ENCODE results near the gene JPT2. TPM values are rescaled to one million over a fixed set of nuclear protein-coding genes. Genes with fewer than 3 reads are reported as not detected.

The JPT2 gene
- total and polyA plus RNA-seq, 8 donors: 13.4 to 118 (median 37.1) TPM

GRCh38 chr16:1640261-1640941 lies 37.7 kb upstream of the JPT2 start:
- no peaks in the 10 kb centered on the region for H3K9me3 ChIP-seq
- no peaks in the 10 kb centered on the region for H3K27me3 ChIP-seq
- no peak overlapping the region for H3K4me3 ChIP-seq
- 70 to 87% (median 84%) methylated on average over 19 to 20 of the region's 20 CpGs for WGBS, 5 donors
- no peaks in the 10 kb centered on the region for H3K4me1 ChIP-seq
- H3K36me3 ChIP-seq: peaks cover 62 to 99% (median 95%) of the 10 kb centered on the region in 4 donors
- intact Hi-C loops (cut with DNase I; ENCODE audit: low total_unique reads): no loop called here
- no peak for DNase-seq
- TF ChIP-seq POLR2AphosphoS5 (IDR thresholded peaks at IDR 0.05) (no peak), POLR2A (IDR thresholded peaks at IDR 0.05) (no peak), EP300 (IDR thresholded peaks at IDR 0.05) (no peak), CTCF (IDR thresholded peaks at IDR 0.05) (no peak)
- no peak overlapping the region for H3K27ac ChIP-seq

- intact Hi-C loops (cut with DNase I; ENCODE audit: low total_unique reads): no loop called here
- TF ChIP-seq CTCF (IDR thresholded peaks at IDR 0.05) (no peak), POLR2A (IDR thresholded peaks at IDR 0.05) (no peak), POLR2AphosphoS5 (IDR thresholded peaks at IDR 0.05) (no peak), EP300 (IDR thresholded peaks at IDR 0.05) (no peak)
- Histone ChIP-seq H3K9me3 (no peaks in the 10 kb centered on the region), H3K27ac (no peak overlapping the region), H3K4me3 (no peak overlapping the region), H3K36me3 (peaks cover 60 to 99% (median 97%) of the 10 kb centered on the region in 4 donors), H3K4me1 (peaks cover 0 to 5% (median 0%) of the 10 kb centered on the region in 4 donors), H3K27me3 (no peaks in the 10 kb centered on the region)
- DNase-seq: no peak
- 92 to 96% (median 95%) methylated on average over 12 of the region's 12 CpGs for WGBS, 5 donors
Measured at GRCh38 chr16:1641261-1641660, 36.8 kb upstream of the JPT2 start.

GRCh38 chr16:1642148-1642547 lies 35.9 kb upstream of the JPT2 start:
- peaks cover 60 to 100% (median 99%) of the 10 kb centered on the region in 4 donors for H3K36me3 ChIP-seq
- DNase-seq: no peak
- TF ChIP-seq POLR2A (IDR thresholded peaks at IDR 0.05) (no peak), POLR2AphosphoS5 (IDR thresholded peaks at IDR 0.05) (no peak), CTCF (IDR thresholded peaks at IDR 0.05) (no peak), EP300 (IDR thresholded peaks at IDR 0.05) (no peak)
- H3K9me3 ChIP-seq: no peaks in the 10 kb centered on the region
- no peaks in the 10 kb centered on the region for H3K27me3 ChIP-seq
- WGBS, 5 donors: 86 to 100% (median 90%) methylated on average over 3 to 5 of the region's 5 CpGs
- peaks cover 0 to 6% (median 0%) of the 10 kb centered on the region in 4 donors for H3K4me1 ChIP-seq
- intact Hi-C loops (cut with DNase I; ENCODE audit: low total_unique reads): no loop called here
- no peak overlapping the region for H3K27ac ChIP-seq
- no peak overlapping the region for H3K4me3 ChIP-seq

- Histone ChIP-seq H3K27me3 (no peaks in the 10 kb centered on the region), H3K36me3 (peaks cover 60 to 100% (median 98%) of the 10 kb centered on the region in 4 donors), H3K27ac (no peak overlapping the region), H3K4me1 (peaks cover 0 to 6% (median 0%) of the 10 kb centered on the region in 4 donors), H3K9me3 (no peaks in the 10 kb centered on the region), H3K4me3 (no peak overlapping the region)
- no peak for DNase-seq
- intact Hi-C loops (cut with DNase I; ENCODE audit: low total_unique reads): no loop called here
- 93 to 95% (median 93%) methylated on average over 11 of the region's 11 CpGs for WGBS, 5 donors
- no peak for TF ChIP-seq CTCF (IDR thresholded peaks at IDR 0.05)
- no peak for TF ChIP-seq POLR2A (IDR thresholded peaks at IDR 0.05)
- TF ChIP-seq POLR2AphosphoS5 (IDR thresholded peaks at IDR 0.05): no peak
- TF ChIP-seq EP300 (IDR thresholded peaks at IDR 0.05): no peak
Measured at GRCh38 chr16:1642753-1643152, 35.3 kb upstream of the JPT2 start.
